ENCODE data around the gene DCBLD2. TPM values are rescaled to one million over a fixed set of nuclear protein-coding genes. Genes with fewer than 3 reads are reported as not detected.
A peak's percentile ranks its signal among the peaks of the same experiment; 100 is the strongest.

Gene DCBLD2
- total RNA-seq, 1 experiment from 2014 or later: 0.22 TPM

- Histone ChIP-seq H3K9me2 (replicated peaks; ENCODE audit: insufficient read depth, low read length) (no peaks in the 10 kb centered on the region), H3K4me3 (ENCODE audit: low read length) (peak overlapping the region; percentile 67), H3K4me1 (ENCODE audit: low read length) (peaks cover 10% of the 10 kb centered on the region), H3K9me3 (ENCODE audit: low read length) (no peaks in the 10 kb centered on the region), H3K36me3 (ENCODE audit: insufficient read depth, low read length) (no peaks in the 10 kb centered on the region), H3K27ac (ENCODE audit: low read length) (no peak overlapping the region), H4K20me1 (ENCODE audit: insufficient read depth, low read depth, low read length) (no peaks in the 10 kb centered on the region), H2AFZ (ENCODE audit: low read length) (0 out of 2 replicates have a peak overlapping the region, but pooled peaks have one; percentile 84), H3K79me2 (ENCODE audit: low read length) (no peaks in the 10 kb centered on the region), H3K27me3 (ENCODE audit: low read length) (no peaks in the 10 kb centered on the region), H3K4me2 (ENCODE audit: low read depth, low read length, poor library complexity, severe bottlenecking) (peak overlapping the region; percentile 81), H3K9ac (ENCODE audit: low read length) (peak overlapping the region; percentile 64)
- DNase-seq: no peak
Measured at GRCh38 chr3:98900265-98901118, 1.0 kb downstream of the DCBLD2 start.

GRCh38 chr3:98897701-98898100 lies 3.8 kb downstream of the DCBLD2 start:
- no peaks in the 10 kb centered on the region for H3K79me2 ChIP-seq (ENCODE audit: low read length)
- no peaks in the 10 kb centered on the region for H3K9me3 ChIP-seq (ENCODE audit: low read length)
- no peak overlapping the region for H3K4me3 ChIP-seq (ENCODE audit: low read length)
- no peaks in the 10 kb centered on the region for H3K36me3 ChIP-seq (ENCODE audit: insufficient read depth, low read length)
- no peaks in the 10 kb centered on the region for H4K20me1 ChIP-seq (ENCODE audit: insufficient read depth, low read depth, low read length)
- no peaks in the 10 kb centered on the region for H3K9me2 ChIP-seq (replicated peaks; ENCODE audit: insufficient read depth, low read length)
- H3K27ac ChIP-seq (ENCODE audit: low read length): no peak overlapping the region
- no peak overlapping the region for H3K9ac ChIP-seq (ENCODE audit: low read length)
- H3K4me1 ChIP-seq (ENCODE audit: low read length): peaks cover 10% of the 10 kb centered on the region
- H2AFZ ChIP-seq (ENCODE audit: low read length): no peak overlapping the region
- no peaks in the 10 kb centered on the region for H3K27me3 ChIP-seq (ENCODE audit: low read length)
- DNase-seq: no peak
- H3K4me2 ChIP-seq (ENCODE audit: low read depth, low read length, poor library complexity, severe bottlenecking): no peak overlapping the region

- Histone ChIP-seq H3K4me2 (ENCODE audit: low read depth, low read length, poor library complexity, severe bottlenecking) (no peak overlapping the region), H4K20me1 (ENCODE audit: insufficient read depth, low read depth, low read length) (no peaks in the 10 kb centered on the region), H3K79me2 (ENCODE audit: low read length) (no peaks in the 10 kb centered on the region), H3K4me3 (ENCODE audit: low read length) (no peak overlapping the region), H3K9ac (ENCODE audit: low read length) (no peak overlapping the region), H3K9me2 (replicated peaks; ENCODE audit: insufficient read depth, low read length) (no peaks in the 10 kb centered on the region), H2AFZ (ENCODE audit: low read length) (no peak overlapping the region), H3K27me3 (ENCODE audit: low read length) (no peaks in the 10 kb centered on the region), H3K4me1 (ENCODE audit: low read length) (no peaks in the 10 kb centered on the region), H3K9me3 (ENCODE audit: low read length) (no peaks in the 10 kb centered on the region), H3K36me3 (ENCODE audit: insufficient read depth, low read length) (no peaks in the 10 kb centered on the region), H3K27ac (ENCODE audit: low read length) (no peak overlapping the region)
- no peak for DNase-seq
Measured at GRCh38 chr3:98894791-98895576, 6.5 kb downstream of the DCBLD2 start.

- H4K20me1 ChIP-seq (ENCODE audit: insufficient read depth, low read depth, low read length): no peaks in the 10 kb centered on the region
Measured at GRCh38 chr3:98893740-98894139, 7.8 kb downstream of the DCBLD2 start.

GRCh38 chr3:98892263-98892662 lies 9.2 kb downstream of the DCBLD2 start:
- Histone ChIP-seq H3K4me1 (ENCODE audit: low read length) (no peaks in the 10 kb centered on the region), H4K20me1 (ENCODE audit: insufficient read depth, low read depth, low read length) (no peaks in the 10 kb centered on the region), H3K9me3 (ENCODE audit: low read length) (no peaks in the 10 kb centered on the region), H3K79me2 (ENCODE audit: low read length) (no peaks in the 10 kb centered on the region), H2AFZ (ENCODE audit: low read length) (no peak overlapping the region), H3K4me3 (ENCODE audit: low read length) (no peak overlapping the region), H3K9ac (ENCODE audit: low read length) (no peak overlapping the region), H3K4me2 (ENCODE audit: low read depth, low read length, poor library complexity, severe bottlenecking) (no peak overlapping the region), H3K36me3 (ENCODE audit: insufficient read depth, low read length) (no peaks in the 10 kb centered on the region), H3K27ac (ENCODE audit: low read length) (no peak overlapping the region), H3K9me2 (replicated peaks; ENCODE audit: insufficient read depth, low read length) (no peaks in the 10 kb centered on the region), H3K27me3 (ENCODE audit: low read length) (no peaks in the 10 kb centered on the region)
- no peak for DNase-seq

More at GRCh38 chr3:98893740-98894139, 7.8 kb downstream of the DCBLD2 start:
- no peak overlapping the region for H3K9ac ChIP-seq (ENCODE audit: low read length)
- no peaks in the 10 kb centered on the region for H3K9me2 ChIP-seq (replicated peaks; ENCODE audit: insufficient read depth, low read length)
- no peaks in the 10 kb centered on the region for H3K36me3 ChIP-seq (ENCODE audit: insufficient read depth, low read length)
- no peak for DNase-seq
- no peak overlapping the region for H3K4me3 ChIP-seq (ENCODE audit: low read length)
- H2AFZ ChIP-seq (ENCODE audit: low read length): no peak overlapping the region
- H3K9me3 ChIP-seq (ENCODE audit: low read length): no peaks in the 10 kb centered on the region
- H3K4me2 ChIP-seq (ENCODE audit: low read depth, low read length, poor library complexity, severe bottlenecking): no peak overlapping the region
- no peaks in the 10 kb centered on the region for H3K27me3 ChIP-seq (ENCODE audit: low read length)
- H3K27ac ChIP-seq (ENCODE audit: low read length): no peak overlapping the region
- H3K4me1 ChIP-seq (ENCODE audit: low read length): no peaks in the 10 kb centered on the region
- no peaks in the 10 kb centered on the region for H3K79me2 ChIP-seq (ENCODE audit: low read length)

- no peaks in the 10 kb centered on the region for H3K27me3 ChIP-seq (ENCODE audit: low read length)
- no peaks in the 10 kb centered on the region for H4K20me1 ChIP-seq (ENCODE audit: insufficient read depth, low read depth, low read length)
- H3K4me1 ChIP-seq (ENCODE audit: low read length): no peaks in the 10 kb centered on the region
- no peaks in the 10 kb centered on the region for H3K9me3 ChIP-seq (ENCODE audit: low read length)
- DNase-seq: no peak
- no peak overlapping the region for H3K27ac ChIP-seq (ENCODE audit: low read length)
- no peaks in the 10 kb centered on the region for H3K79me2 ChIP-seq (ENCODE audit: low read length)
- H3K4me2 ChIP-seq (ENCODE audit: low read depth, low read length, poor library complexity, severe bottlenecking): no peak overlapping the region
- H3K4me3 ChIP-seq (ENCODE audit: low read length): no peak overlapping the region
- H3K9me2 ChIP-seq (replicated peaks; ENCODE audit: insufficient read depth, low read length): no peaks in the 10 kb centered on the region
- H3K9ac ChIP-seq (ENCODE audit: low read length): no peak overlapping the region
- H2AFZ ChIP-seq (ENCODE audit: low read length): no peak overlapping the region
- no peaks in the 10 kb centered on the region for H3K36me3 ChIP-seq (ENCODE audit: insufficient read depth, low read length)
Measured at GRCh38 chr3:98890965-98891910, 10.3 kb downstream of the DCBLD2 start.

DNA sequence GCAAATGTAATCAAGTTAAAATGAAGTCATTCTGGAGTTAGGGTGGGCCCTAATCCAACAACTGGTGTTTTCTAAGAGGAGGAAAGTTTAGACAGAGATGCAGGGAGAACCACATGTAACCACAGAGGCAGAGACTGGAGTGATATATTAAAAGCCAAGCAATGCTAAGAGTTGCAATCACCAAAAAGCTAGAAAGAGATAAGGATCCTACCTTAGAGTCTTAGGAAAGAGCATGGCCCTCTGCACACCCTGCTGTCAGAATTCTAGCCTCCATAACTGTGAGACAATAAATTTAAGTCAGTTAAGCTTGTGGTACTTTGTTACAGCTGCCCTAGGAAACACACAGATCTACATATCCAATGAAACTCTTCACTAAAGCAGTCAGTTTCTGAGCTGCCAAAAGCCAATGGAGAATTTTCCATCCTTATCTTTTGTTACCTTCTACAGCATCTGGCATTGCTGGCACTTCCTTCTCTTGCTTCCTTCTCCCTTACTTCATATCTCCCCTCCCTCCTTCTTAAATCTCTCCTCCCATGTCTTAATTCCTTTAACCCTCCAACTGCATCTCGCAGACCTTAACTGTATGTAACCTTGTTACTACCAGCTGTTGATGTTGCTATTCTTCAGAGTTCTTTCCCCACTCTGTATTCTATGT lies 11.2 kb downstream of the DCBLD2 start:
- no peak overlapping the region for H3K4me3 ChIP-seq (ENCODE audit: low read length)
- H3K27ac ChIP-seq (ENCODE audit: low read length): no peak overlapping the region
- H3K4me1 ChIP-seq (ENCODE audit: low read length): no peaks in the 10 kb centered on the region
- no peak overlapping the region for H3K4me2 ChIP-seq (ENCODE audit: low read depth, low read length, poor library complexity, severe bottlenecking)
- H3K9ac ChIP-seq (ENCODE audit: low read length): no peak overlapping the region
- no peaks in the 10 kb centered on the region for H3K9me3 ChIP-seq (ENCODE audit: low read length)
- no peaks in the 10 kb centered on the region for H3K9me2 ChIP-seq (replicated peaks; ENCODE audit: insufficient read depth, low read length)
- no peaks in the 10 kb centered on the region for H3K36me3 ChIP-seq (ENCODE audit: insufficient read depth, low read length)
- H4K20me1 ChIP-seq (ENCODE audit: insufficient read depth, low read depth, low read length): no peaks in the 10 kb centered on the region
- no peak for DNase-seq
- H3K27me3 ChIP-seq (ENCODE audit: low read length): no peaks in the 10 kb centered on the region
- no peak overlapping the region for H2AFZ ChIP-seq (ENCODE audit: low read length)
- H3K79me2 ChIP-seq (ENCODE audit: low read length): no peaks in the 10 kb centered on the region
